GM12891 (cell line): Measurements from ENCODE around the gene GNG13.

ENCODE experiments used
- DNase-seq: peaks from one replicate; pipeline ENCODE4 v3.0.0; 2011; ENCODE audit warnings: low spot score; ENCODE audit not compliant: insufficient read length
- FAIRE-seq: peaks from 2 replicates; lab custom pipeline; 2011; peaks lifted over from hg19 to GRCh38; lab: Jason Lieb, UNC
- PAX5 ChIP-seq: IDR thresholded peaks from 2 replicates; pipeline ENCODE4 v1.6.1; 2011; ENCODE audit warnings: low read length, moderate library complexity, mild to moderate bottlenecking; ENCODE audit not compliant: insufficient read depth, severe bottlenecking
- POLR2A ChIP-seq: IDR thresholded peaks from 2 replicates; pipeline ENCODE4 v1.6.1; 2011; ENCODE audit warnings: low read depth, low read length, control low read depth
- POLR2AphosphoS5 ChIP-seq: IDR thresholded peaks from 2 replicates; pipeline ENCODE4 v1.6.1; 2011; ENCODE audit warnings: low read depth, low read length, control low read depth
- POU2F2 ChIP-seq: IDR thresholded peaks from 2 replicates; pipeline ENCODE4 v1.6.1; 2011; ENCODE audit warnings: low read depth, mild to moderate bottlenecking, control low read depth, low read length, moderate library complexity
- SPI1 ChIP-seq: IDR thresholded peaks from 2 replicates; pipeline ENCODE4 v1.6.1; 2011; ENCODE audit warnings: low read depth, low read length, control low read depth
- TAF1 ChIP-seq: IDR thresholded peaks from 2 replicates; pipeline ENCODE4 v1.6.1; 2011; ENCODE audit warnings: low read depth, low read length, control low read depth

Gene GNG13

DNA sequence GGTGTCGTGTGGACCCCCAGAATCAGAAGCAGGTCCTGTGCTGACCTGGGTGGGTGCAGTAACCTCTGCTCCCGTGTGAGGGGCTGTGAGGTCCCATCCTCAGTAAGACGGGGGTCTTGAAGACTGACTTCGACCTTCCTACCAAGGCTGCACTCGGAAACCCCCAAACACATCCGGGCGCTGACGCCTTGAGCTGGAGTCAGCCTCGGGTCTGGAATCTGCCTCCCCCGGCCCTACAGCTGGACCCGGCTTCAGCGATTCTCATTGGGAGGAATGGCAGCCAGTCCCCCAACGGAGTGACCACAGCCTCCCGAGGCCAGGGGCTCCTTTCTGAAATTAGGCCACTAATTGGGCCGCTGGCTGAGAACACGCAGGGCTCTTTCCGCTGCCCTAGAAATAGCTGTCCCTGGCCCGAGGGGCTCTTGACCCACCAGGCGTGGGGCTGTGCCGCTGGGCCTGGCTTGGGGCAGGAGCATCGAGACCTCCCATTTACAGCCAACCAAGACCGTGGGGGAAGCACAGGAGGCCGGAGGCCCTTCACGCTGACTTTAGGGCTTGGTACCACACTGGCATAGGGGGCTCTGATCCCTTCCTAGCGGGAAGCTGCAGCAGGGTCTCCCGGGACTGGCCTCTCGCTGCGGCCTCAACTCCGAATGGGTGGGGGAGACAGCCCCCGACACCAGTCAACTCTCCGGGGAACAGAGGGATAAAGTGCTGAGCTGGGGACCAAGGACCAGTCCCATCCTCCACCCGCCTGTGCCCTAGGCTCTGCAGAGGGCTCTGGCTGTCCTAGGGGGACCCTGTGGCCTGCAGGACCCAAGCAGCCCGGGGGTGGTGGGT, 2.6 kb upstream of the GNG13 start:
- DNase-seq, result no peak
- TF ChIP-seq POU2F2 (no peak), PAX5 (no peak), POLR2A (no peak), POLR2AphosphoS5 (no peak), TAF1 (no peak), SPI1 (no peak)
- no peak for FAIRE-seq

DNA sequence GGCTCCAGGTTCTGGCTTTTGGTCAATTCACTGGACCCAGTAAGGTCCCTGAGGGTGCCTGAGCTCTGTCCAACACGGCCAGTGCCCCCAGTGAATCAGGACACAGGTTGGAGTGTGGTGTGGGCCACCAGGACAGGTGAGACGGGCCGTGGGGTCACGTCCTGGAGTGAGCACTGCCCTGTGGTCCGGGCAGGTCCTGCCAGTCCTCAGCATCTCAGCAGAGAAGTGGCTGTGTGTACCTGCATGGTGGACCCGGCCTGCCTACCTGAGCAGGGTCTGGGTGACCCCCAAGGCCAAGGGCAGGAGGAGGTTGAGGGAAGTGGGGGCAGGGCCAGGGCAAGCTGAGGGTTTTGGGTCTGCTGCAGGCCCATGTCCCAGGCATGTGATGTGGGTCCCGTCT, 1.9 kb upstream of the GNG13 start:
- no peak for TF ChIP-seq PAX5
- TF ChIP-seq TAF1, result no peak
- TF ChIP-seq POLR2A, result no peak
- no peak for TF ChIP-seq POU2F2
- TF ChIP-seq SPI1, result no peak
- DNase-seq, result no peak
- FAIRE-seq, result no peak

GRCh38 chr16:801584-802363, 1.2 kb upstream of the GNG13 start:
- no peak for TF ChIP-seq PAX5
- TF ChIP-seq SPI1, result no peak
- TF ChIP-seq POLR2AphosphoS5, result no peak
- TF ChIP-seq POU2F2, result no peak
- no peak for TF ChIP-seq POLR2A
- no peak for TF ChIP-seq TAF1
- no peak for DNase-seq
- no peak for FAIRE-seq

GRCh38 chr16:800834-801511, 439 bp upstream of the GNG13 start:
- TF ChIP-seq POLR2AphosphoS5 (no peak), POLR2A (no peak), POU2F2 (no peak)
- FAIRE-seq, result no peak
- DNase-seq, result no peak

DNA sequence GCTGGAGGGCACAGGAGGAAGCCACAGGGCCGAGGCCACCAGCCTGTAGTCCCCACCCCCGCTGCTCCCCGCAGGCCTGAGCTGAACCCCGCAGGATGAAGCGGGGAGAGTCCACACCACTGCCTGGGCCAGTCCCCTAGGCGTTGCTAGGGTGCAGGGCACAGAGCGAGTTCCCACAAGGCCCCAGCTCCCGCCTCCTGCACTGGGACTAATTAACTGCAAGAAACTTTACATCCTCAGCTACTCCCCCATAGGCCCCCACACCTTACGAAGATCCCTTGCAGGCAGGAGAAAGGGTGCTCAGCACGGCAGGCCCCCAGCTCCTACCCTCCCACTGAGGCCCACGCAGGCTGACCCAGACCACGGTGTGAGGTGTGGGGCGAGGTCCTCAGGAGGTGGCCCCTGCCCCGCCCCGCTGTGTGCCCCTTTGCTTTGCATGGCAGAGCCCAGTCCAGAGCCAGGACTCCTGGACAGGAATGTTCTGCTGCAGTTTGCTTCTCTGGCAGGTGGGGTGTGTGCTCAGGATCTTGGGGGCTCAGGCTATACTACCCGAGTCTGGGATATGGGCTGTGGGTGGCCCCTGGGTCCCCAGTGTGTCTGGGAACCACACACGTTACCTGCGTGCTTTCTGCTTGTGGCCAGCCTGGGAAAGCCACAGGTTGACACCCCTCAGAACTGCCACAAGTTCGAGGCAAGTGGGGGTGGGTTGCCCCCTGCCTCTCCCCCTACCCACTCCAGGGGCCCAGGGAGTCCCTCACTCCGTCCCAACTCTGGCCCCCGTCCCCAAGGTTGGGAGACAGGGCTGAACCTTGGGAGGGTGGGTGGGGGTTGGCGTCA, 1.2 kb downstream of the GNG13 start:
- DNase-seq (no peak), FAIRE-seq (no peak)
- no peak for TF ChIP-seq TAF1
- TF ChIP-seq POU2F2, result no peak
- no peak for TF ChIP-seq POLR2A
- TF ChIP-seq POLR2AphosphoS5, result no peak
- no peak for TF ChIP-seq SPI1
- TF ChIP-seq PAX5, result no peak

DNA sequence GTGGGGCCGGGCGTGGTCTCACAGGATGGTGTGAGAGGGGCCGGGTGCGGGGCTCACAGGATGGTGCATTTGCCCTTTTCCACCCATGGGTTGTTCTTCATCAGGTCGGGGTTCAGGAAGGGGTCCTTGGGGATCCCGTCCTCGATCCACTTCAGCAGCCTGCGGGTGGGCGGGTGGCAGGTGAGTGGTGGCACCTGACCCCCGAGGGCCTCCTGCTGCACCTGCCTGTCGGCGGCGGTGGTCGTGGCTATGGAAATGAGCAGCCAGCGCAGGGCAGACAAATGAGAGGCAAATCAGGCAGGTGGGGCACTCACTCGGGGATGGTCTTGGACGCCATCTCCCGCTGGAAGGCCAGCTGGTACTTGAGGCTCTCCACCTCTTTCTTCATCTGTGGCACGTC, 1.9 kb downstream of the GNG13 start:
- FAIRE-seq, result no peak
- no peak for DNase-seq
- no peak for TF ChIP-seq SPI1
- TF ChIP-seq POLR2AphosphoS5, result no peak
- TF ChIP-seq POLR2A, result no peak
- no peak for TF ChIP-seq TAF1
- TF ChIP-seq POU2F2, result no peak
- TF ChIP-seq PAX5, result no peak

DNA sequence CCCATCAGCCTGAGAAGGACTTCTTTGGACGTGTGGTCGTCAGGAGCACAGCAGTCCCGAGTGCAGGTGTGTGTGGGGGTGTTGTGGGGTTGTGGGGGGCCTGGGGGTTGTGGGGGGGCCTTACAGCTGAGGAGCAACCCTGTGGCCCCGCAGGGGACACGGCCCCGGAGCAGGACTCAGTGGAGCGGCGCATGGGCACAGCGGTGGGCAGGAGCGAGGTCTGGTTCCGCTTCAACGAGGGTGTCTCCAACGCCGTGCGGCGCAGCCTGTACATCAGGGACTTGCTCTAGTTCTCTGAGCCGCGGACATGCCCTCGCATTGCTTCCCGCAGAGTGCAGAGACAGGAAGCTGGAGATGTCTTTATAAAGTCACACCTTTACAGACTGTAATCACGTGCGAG, 2.8 kb downstream of the GNG13 start:
- no peak for FAIRE-seq
- TF ChIP-seq PAX5 (no peak), POLR2AphosphoS5 (no peak), SPI1 (no peak), POLR2A (no peak), POU2F2 (no peak), TAF1 (no peak)
- no peak for DNase-seq

GRCh38 chr16:797120-797420, 3.5 kb downstream of the GNG13 start:
- DNase-seq, result no peak
- no peak for TF ChIP-seq POU2F2
- TF ChIP-seq POLR2AphosphoS5, result no peak
- TF ChIP-seq SPI1, result no peak
- no peak for TF ChIP-seq POLR2A
- no peak for TF ChIP-seq PAX5
- TF ChIP-seq TAF1, result no peak
- FAIRE-seq, result peak; percentile 48

GRCh38 chr16:796296-797119, 4.0 kb downstream of the GNG13 start:
- DNase-seq, result no peak
- TF ChIP-seq POLR2AphosphoS5 (no peak), POU2F2 (no peak), TAF1 (no peak), SPI1 (no peak), POLR2A (no peak), PAX5 (no peak)
- no peak for FAIRE-seq
